GM12891 (cell line): ENCODE measurements around the gene CCDC69.
"Not testable (repeated sequence)": the region's sequence is repeated elsewhere in the genome, so short reads cannot be mapped to it uniquely, and the experiment has no call there.

Experiments used
- DNase-seq: peaks from one replicate; pipeline ENCODE4 v3.0.0; 2011; ENCODE audit warnings: low spot score; ENCODE audit not compliant: insufficient read length
- FAIRE-seq: peaks from 2 replicates; lab custom pipeline; 2011; peaks lifted over from hg19 to GRCh38; lab: Jason Lieb, UNC
- PAX5 ChIP-seq: IDR thresholded peaks from 2 replicates; pipeline ENCODE4 v1.6.1; 2011; ENCODE audit warnings: low read length, moderate library complexity, mild to moderate bottlenecking; ENCODE audit not compliant: insufficient read depth, severe bottlenecking
- POLR2A ChIP-seq: IDR thresholded peaks from 2 replicates; pipeline ENCODE4 v1.6.1; 2011; ENCODE audit warnings: low read depth, low read length, control low read depth
- POLR2AphosphoS5 ChIP-seq: IDR thresholded peaks from 2 replicates; pipeline ENCODE4 v1.6.1; 2011; ENCODE audit warnings: low read depth, low read length, control low read depth
- POU2F2 ChIP-seq: IDR thresholded peaks from 2 replicates; pipeline ENCODE4 v1.6.1; 2011; ENCODE audit warnings: low read depth, mild to moderate bottlenecking, control low read depth, low read length, moderate library complexity
- SPI1 ChIP-seq: IDR thresholded peaks from 2 replicates; pipeline ENCODE4 v1.6.1; 2011; ENCODE audit warnings: low read depth, low read length, control low read depth
- TAF1 ChIP-seq: IDR thresholded peaks from 2 replicates; pipeline ENCODE4 v1.6.1; 2011; ENCODE audit warnings: low read depth, low read length, control low read depth

The CCDC69 gene

DNA sequence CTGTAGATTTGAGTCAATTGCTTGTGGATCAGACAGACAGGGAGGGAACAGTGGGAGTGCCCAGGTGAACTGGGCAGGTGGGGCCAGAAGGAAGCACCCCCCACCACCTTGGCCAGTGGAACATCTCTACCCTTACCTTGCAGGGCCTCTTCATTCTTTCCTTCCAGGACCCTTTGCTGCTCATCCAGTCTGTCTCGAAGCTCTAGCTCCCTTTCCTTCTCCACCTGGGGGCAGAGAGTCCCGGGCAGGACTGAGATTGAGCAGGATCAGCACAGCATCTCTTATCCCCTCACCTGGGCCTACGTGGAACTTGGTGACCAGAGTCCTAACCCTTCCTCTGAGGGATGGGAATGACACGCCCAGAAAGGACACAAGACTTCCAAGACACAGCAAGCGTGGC lies 25.0 kb downstream of the CCDC69 start:
- no peak for DNase-seq
- FAIRE-seq, result no peak
- TF ChIP-seq POLR2A (no peak), TAF1 (no peak)

DNA sequence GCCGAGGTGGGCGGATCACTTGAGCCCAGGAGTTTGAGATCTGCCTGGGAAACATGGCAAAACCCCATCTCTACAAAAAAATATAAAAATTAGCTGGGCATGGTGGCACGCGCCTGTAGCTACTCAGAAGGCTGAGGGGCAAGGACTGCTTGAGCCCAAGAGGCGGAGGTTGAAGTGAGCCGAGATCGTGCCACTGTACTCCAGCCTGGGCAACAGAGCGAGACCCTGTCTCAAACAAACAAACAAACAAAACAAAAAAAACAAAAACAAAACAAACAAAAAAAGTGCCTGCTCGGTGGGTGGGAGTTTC lies 26.6 kb downstream of the CCDC69 start:
- FAIRE-seq, DNase-seq: not testable (repeated sequence)

DNA sequence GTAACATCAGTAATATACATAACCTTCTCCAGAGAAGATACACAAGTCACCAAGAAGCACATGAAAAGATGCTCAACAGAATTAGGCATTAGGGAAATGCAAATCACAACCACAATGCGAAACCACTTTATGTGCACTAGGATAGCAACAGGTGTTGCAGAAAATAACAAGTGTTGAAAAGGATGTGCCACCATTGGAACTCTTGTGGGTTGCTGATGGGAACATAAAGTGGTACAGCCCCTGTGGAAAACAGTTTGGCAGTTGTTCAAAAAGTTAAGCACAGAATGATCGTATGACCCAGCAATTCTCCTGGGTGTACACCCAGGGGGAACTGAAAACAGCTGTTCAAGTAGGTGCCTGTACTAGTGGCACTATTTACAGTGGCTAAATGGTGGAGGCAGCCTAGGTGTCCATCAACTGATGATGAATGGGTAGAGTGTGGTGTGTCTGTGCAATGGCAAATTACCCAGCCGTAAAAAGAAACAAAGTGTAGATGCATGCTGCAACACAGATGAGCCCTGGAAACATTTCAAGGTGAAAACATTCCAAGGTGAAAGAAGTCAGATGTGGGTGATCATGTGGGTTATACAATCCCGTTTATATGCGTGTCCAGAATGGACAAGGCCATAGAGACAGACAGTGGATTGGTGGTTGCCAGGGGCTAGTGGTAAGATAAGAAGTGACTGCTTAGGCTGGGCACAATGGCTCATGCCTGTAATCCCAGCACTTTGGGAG lies 27.2 kb downstream of the CCDC69 start:
- peak; percentile 29 for DNase-seq
- TF ChIP-seq PAX5 (no peak), POLR2A (no peak), POLR2AphosphoS5 (no peak), TAF1 (no peak), SPI1 (peak; percentile 91), POU2F2 (0 out of 2 replicates have a peak, but pooled peaks have one; percentile 10)
- peak; percentile 96 for FAIRE-seq

DNA sequence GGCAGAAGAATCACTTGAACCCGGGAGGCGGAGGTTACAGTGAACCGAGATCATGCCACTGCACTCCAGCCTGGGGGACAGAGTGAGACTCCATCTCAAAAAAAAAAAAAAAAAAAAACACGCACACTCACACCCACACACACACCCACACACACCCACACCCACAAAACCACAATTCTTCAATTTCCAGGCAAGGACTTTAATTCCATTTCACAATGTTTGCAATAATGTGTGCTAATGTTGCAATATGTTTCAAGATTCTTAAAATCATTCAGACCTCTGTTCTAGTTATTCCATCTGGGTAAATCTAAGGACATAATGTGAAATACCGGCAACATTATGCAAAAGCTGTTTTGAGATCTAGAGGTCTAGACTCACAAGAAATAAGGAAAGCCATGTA lies 28.3 kb downstream of the CCDC69 start:
- DNase-seq, result no peak
- TF ChIP-seq PAX5 (no peak), POLR2A (no peak), TAF1 (no peak), SPI1 (no peak), POLR2AphosphoS5 (no peak), POU2F2 (no peak)
- no peak for FAIRE-seq

DNA sequence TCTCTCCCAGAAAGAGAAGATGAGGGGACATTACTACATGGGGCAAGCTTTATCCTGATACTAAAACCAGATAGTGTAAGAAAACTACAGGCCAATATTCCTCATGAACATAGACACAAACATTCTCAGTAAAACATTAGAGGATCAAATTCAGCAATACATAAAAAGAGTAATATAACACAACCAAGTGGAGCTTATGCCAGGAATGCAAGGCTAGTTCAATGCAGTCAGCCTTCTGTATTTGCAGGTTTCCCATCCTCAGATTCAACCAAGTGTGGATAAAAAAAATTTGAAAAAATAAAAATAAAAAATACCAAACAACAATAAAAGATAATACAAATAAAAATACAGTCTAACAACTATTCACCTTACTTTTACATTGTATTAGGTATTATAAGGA lies 31.3 kb downstream of the CCDC69 start:
- FAIRE-seq (no peak), DNase-seq (no peak)
- TF ChIP-seq PAX5 (no peak), POU2F2 (no peak), POLR2A (no peak), SPI1 (no peak), POLR2AphosphoS5 (no peak), TAF1 (no peak)

DNA sequence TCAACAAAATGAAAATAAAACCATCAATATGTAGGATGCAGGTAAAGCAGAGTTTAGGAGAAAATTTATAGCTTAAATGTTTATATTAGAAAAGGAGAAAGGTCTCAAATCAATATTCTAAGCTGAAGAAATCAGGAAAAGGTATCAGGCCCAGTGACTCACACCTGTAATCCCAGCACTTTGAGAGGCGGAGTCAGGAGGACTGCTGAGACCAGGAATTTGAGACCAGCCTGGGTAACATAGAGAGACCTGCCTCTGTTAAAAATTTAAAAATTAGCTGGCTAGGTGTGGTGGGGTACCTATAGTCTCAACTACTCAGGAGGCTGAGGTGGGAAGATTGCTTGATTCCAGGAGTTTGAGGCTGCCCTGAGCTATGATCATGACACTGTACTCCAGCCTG lies 32.2 kb downstream of the CCDC69 start:
- FAIRE-seq (no peak), DNase-seq (no peak)
- TF ChIP-seq POLR2A (no peak), POLR2AphosphoS5 (no peak), SPI1 (no peak), POU2F2 (no peak), TAF1 (no peak)

DNA sequence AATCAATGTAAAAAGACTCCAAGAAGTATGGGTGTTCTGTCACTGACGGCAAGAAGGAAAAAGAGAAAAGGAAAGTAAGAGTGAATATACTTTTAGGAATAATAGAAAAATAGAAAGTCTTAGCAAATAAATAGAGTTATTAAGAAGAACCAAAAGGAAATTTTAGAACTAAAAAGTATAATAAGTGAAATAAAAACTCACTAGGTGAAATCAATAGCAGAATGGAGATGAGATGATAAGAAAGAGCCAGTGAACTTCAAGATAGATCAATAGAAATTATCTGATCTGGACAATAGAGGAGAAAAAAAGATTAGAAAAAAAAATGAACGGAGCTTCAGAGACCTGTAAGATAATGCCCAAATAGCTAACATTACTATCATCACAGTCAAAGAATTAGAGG lies 34.7 kb downstream of the CCDC69 start:
- FAIRE-seq (no peak), DNase-seq (no peak)
- TF ChIP-seq POLR2AphosphoS5, result no peak

DNA sequence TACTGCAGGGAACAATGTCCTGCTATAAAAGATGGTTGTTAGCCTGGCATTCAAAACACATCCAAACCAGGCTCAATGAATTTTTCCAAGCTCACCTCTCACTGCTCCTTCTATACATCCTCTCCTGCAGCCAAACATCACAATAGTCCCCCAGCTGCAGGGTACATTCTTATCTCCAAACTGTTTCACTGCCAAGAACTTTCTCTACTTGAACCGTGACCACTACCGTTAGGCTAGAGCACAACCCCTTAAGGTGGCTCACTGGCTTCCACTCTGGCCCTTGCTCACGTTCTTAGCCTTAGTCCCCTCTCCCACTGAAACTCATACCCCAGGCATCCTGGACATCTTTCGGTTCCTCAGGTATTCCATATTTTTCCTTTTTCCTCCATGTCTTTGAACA lies 37.4 kb downstream of the CCDC69 start:
- no peak for FAIRE-seq
- no peak for DNase-seq
- TF ChIP-seq PAX5 (no peak), POLR2A (no peak), TAF1 (no peak), POU2F2 (no peak), POLR2AphosphoS5 (no peak), SPI1 (no peak)

DNA sequence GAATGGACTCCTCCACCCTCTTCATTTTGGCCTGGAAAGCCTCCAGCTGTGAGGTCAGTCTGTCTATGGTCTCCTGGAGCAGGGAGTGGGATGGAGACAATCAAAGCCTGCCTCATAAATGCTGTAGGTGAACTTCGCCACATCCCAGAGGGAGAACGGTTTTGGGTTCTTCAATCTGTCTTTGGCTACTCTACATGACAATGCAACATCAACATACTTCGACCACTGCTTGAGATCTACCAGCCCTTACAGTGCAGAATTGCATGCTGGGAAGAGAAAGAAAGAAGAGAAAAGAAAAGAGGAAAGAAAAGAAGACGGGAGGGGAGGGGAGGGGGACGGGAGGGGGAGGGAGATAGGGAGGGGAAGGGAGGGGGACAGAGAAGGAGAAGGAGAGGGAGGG lies 37.8 kb downstream of the CCDC69 start:
- FAIRE-seq, result no peak
- TF ChIP-seq POU2F2, result no peak
- TF ChIP-seq TAF1, result no peak
- no peak for TF ChIP-seq SPI1
- no peak for TF ChIP-seq POLR2AphosphoS5
- no peak for TF ChIP-seq POLR2A
- no peak for TF ChIP-seq PAX5

DNA sequence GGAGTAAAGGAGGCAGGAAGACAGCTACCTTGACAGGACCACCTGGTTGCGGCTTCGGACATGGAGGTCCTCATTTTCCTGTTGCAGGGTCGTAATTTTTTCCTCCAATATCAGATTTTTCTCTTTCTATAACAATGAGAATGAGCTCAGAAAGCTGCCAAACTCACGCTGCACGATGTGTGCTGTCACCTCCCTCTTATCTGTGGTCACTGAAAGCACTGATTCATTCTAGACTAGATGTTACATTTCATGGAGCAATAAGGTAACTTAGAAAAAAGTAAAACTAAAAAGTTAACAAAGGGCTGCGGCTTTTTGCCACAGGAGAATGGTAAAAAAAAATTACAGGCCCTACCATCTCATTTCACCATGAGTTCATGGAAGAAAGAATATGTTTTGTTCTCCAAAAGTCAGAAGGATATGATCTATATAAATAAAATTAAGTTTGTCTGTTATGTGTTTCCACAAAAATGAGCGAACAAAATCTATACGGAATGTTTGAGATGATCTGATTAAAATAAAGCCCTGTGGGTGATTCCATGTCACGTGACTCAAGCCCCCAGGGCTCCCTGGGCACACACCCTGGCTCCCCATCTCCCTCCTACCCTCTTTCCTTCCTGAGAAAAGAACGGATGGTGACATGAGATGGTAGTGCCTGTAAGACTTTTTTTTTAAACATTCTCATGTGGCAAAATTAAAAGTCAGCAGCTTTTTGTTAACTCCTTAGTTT lies 39.4 kb downstream of the CCDC69 start:
- DNase-seq, result no peak
- FAIRE-seq, result no peak
- no peak for TF ChIP-seq POU2F2
- TF ChIP-seq PAX5, result no peak
- no peak for TF ChIP-seq SPI1
- no peak for TF ChIP-seq TAF1
- no peak for TF ChIP-seq POLR2A
- TF ChIP-seq POLR2AphosphoS5, result no peak

More for the DNA sequence above, 37.8 kb downstream of the CCDC69 start:
- DNase-seq, result no peak
